NCI-H2196 (cell line): ENCODE results near the gene GRAMD2A.
A peak's percentile ranks its signal among the peaks of the same experiment; 100 is the strongest.

Experiments
- DNase-seq: peaks from one replicate; lab custom pipeline; 2025; ENCODE audit not compliant: unreplicated experiment; lab: John Stamatoyannopoulos, UW

Gene GRAMD2A

GRCh38 chr15:72197460-72198355 is at the start of gene GRAMD2A:
TSS of gene GRAMD2A (minus strand) at chr15:72197787.
- peak; percentile 39 for DNase-seq

GRCh38 chr15:72242775-72243370 is 45.3 kb upstream of the GRAMD2A start:
- DNase-seq: no peak

GRCh38 chr15:72239652-72240051 is 42.1 kb upstream of the GRAMD2A start:
- DNase-seq: no peak

GRCh38 chr15:72238586-72238985 is 41.0 kb upstream of the GRAMD2A start:
- no peak for DNase-seq

GRCh38 chr15:72237853-72238224 is 40.3 kb upstream of the GRAMD2A start:
- DNase-seq: no peak

- no peak for DNase-seq
These were observed 39.7 kb upstream of the GRAMD2A start for GRCh38 chr15:72237029-72237852.

GRCh38 chr15:72236381-72237003 is 38.9 kb upstream of the GRAMD2A start:
- no peak for DNase-seq

- no peak for DNase-seq
These were observed 37.7 kb upstream of the GRAMD2A start for GRCh38 chr15:72235298-72235697.

- DNase-seq: no peak
These were observed 36.2 kb upstream of the GRAMD2A start for GRCh38 chr15:72233769-72234168.

GRCh38 chr15:72231833-72232478 is 34.4 kb upstream of the GRAMD2A start:
- DNase-seq: peak; percentile 39

GRCh38 chr15:72231066-72231832 is 33.7 kb upstream of the GRAMD2A start, which contains the start of gene PKM:
TSS of gene PKM (minus strand) at chr15:72231190. CDS start at chr15:72219097, 12,093 bp downstream.
- peak; percentile 90 for DNase-seq

GRCh38 chr15:72230197-72231065 is 32.8 kb upstream of the GRAMD2A start:
- peak; percentile 54 for DNase-seq

GRCh38 chr15:72229947-72230196 is 32.3 kb upstream of the GRAMD2A start:
- DNase-seq: no peak

GRCh38 chr15:72229076-72229946 is 31.7 kb upstream of the GRAMD2A start:
- DNase-seq: no peak

- DNase-seq: no peak
These were observed 30.1 kb upstream of the GRAMD2A start for GRCh38 chr15:72227720-72228119.

GRCh38 chr15:72227192-72227586 is 29.6 kb upstream of the GRAMD2A start:
- DNase-seq: no peak

GRCh38 chr15:72223278-72223677 is 25.7 kb upstream of the GRAMD2A start:
- no peak for DNase-seq

GRCh38 chr15:72222393-72222792 is 24.8 kb upstream of the GRAMD2A start:
- peak; percentile 42 for DNase-seq
